DMS53 treated with DMSO at 0.1 percent for 48 hours (cell line): Measurements from ENCODE around the gene STAT5A.
"Not testable (repeated sequence)": the region's sequence is repeated elsewhere in the genome, so short reads cannot be mapped to it uniquely, and the experiment has no call there.

ENCODE experiments used
- DNase-seq: peaks from one replicate; lab custom pipeline; 2025; ENCODE audit not compliant: unreplicated experiment; lab: John Stamatoyannopoulos, UW

STAT5A gene

DNA sequence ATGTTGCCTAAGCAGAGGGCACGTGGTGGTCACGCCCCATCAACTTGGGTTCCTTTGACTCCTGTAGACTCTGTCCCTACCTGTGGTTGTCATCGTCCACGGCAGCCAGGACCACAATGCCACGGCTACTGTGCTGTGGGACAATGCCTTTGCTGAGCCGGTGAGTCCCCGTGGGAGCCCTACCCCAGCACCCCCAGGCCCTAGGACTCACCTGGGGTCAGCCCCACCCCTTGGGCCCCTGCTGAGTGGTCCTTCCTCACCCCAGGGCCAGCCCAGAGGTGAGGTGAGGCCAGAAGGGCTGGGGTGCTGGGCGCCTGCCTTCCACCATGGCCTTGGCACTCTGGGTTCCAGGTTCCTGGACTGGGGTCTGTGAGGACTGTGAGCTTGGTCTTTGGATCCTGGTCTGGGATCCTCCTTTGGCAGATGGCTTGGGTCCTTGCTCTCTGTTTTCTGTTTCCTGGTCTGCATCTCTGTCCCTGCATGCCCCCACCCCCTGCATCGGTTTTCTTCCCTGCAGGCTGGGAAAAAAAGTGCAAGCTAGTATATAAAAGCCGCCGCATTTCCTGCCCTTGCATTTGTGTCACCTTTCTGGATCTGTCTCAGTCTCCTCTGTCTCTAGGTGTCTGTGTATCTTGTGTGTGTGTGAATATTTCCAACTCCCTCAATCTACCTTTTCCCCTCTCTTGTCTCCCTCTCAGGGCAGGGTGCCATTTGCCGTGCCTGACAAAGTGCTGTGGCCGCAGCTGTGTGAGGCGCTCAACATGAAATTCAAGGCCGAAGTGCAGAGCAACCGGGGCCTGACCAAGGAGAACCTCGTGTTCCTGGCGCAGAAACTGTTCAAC lies 17.5 kb downstream of the STAT5A start:
- no peak for DNase-seq

DNA sequence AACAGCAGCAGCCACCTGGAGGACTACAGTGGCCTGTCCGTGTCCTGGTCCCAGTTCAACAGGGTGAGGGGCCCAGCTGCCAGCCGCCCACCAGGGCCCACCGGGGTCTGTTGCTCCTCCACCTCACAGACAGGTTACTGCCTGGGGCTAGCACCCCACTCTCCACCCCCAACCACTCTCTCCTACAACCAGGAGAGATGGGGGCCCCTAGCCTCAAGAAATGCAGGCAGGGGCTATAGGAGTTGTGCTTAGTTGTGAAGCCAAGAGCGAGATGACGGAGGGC lies 18.0 kb downstream of the STAT5A start:
- no peak for DNase-seq

DNA sequence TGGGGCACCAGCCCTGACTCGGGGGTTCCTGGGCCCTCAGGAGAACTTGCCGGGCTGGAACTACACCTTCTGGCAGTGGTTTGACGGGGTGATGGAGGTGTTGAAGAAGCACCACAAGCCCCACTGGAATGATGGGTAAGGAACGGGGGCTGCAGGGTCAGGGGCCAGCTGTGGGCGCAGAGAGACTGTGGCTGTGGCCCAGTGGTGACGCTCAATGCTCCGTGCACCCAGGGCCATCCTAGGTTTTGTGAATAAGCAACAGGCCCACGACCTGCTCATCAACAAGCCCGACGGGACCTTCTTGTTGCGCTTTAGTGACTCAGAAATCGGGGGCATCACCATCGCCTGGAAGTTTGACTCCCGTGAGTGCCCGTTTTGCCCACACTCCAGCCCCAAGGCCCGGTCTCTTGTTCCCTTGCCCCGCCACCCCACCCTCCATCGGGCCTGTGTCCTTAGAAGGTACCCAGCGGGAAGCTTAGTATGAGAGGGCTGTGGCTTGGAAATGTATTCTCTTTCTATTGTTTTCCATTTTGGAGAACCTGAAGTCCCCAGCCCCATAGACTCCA lies 19.1 kb downstream of the STAT5A start:
- DNase-seq = no peak

DNA sequence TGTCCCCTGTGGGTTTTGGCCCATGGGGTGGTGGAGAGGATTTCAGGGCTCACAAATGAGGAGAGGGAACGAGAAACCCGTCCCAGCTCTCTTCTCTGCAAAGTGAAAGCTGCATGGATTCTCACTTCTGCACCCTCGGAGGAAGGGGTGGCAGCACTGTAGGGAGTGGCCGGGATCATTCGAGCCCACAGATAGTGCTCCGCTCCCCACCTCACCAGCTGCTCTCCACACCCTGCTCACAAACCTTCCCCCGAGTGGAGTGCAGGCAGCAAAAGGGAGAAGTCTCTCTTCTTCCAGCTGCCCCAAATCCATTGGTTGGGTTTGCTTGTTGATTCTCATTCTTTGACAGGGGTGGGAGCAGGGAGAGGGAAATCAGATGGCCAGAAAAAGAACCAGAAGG lies 20.1 kb downstream of the STAT5A start:
- DNase-seq = no peak

DNA sequence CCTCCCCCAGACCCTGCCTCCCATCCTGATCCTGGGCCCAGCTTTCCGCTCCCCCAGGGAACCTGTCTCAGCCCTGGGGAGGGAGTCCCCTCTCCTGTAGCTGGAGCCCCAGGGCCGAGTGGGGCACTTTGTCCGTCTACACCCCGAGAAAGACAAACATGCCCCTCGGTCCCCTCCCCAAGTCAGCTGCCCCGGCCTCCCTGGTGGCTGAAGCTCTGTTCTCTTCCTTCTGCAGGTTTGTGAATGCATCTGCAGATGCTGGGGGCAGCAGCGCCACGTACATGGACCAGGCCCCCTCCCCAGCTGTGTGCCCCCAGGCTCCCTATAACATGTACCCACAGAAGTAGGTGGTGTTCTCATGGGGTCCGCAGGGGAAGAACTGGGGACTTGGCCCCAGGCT lies 20.8 kb downstream of the STAT5A start:
- no peak for DNase-seq

DNA sequence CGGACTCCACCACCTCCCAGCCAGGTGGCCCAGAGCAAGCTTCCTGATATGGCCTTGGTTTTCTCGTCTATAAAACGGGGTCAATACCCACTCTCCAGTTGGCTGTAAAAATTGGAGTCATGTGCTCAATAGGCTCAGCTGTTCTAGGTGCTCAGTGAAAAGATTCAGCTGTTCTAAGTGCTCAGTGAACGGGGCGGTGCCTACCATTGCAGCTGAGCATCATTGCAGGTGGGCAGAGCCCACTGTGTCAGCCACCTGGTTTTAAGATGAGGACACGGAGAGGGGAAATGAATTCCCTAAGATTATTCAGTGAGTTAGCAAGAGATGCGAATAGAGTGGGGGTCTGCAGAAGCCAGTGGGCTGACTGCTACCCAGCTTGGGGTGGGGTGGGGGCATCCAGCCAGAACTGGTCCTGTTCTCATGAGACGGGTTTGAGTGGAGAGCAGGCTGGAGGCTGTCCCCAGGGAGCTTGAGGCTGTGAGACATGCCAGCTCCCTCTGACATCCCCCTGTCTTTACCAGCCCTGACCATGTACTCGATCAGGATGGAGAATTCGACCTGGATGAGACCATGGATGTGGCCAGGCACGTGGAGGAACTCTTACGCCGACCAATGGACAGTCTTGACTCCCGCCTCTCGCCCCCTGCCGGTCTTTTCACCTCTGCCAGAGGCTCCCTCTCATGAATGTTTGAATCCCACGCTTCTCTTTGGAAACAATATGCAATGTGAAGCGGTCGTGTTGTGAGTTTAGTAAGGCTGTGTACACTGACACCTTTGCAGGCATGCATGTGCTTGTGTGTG lies 21.9 kb downstream of the STAT5A start:
- no peak for DNase-seq

DNA sequence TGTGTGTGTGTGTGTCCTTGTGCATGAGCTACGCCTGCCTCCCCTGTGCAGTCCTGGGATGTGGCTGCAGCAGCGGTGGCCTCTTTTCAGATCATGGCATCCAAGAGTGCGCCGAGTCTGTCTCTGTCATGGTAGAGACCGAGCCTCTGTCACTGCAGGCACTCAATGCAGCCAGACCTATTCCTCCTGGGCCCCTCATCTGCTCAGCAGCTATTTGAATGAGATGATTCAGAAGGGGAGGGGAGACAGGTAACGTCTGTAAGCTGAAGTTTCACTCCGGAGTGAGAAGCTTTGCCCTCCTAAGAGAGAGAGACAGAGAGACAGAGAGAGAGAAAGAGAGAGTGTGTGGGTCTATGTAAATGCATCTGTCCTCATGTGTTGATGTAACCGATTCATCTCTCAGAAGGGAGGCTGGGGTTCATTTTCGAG lies 22.5 kb downstream of the STAT5A start:
- no peak for DNase-seq

DNA sequence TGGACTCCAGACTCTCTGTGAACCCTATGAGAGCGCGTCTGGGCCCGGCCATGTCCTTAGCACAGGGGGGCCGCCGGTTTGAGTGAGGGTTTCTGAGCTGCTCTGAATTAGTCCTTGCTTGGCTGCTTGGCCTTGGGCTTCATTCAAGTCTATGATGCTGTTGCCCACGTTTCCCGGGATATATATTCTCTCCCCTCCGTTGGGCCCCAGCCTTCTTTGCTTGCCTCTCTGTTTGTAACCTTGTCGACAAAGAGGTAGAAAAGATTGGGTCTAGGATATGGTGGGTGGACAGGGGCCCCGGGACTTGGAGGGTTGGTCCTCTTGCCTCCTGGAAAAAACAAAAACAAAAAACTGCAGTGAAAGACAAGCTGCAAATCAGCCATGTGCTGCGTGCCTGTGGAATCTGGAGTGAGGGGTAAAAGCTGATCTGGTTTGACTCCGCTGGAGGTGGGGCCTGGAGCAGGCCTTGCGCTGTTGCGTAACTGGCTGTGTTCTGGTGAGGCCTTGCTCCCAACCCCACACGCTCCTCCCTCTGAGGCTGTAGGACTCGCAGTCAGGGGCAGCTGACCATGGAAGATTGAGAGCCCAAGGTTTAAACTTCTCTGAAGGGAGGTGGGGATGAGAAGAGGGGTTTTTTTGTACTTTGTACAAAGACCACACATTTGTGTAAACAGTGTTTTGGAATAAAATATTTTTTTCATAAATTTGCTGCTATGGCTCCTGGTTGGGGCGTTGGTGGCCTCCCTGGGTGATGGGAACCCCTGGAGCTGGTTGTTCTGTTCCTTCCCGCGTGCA lies 23.1 kb downstream of the STAT5A start:
- no peak for DNase-seq

DNA sequence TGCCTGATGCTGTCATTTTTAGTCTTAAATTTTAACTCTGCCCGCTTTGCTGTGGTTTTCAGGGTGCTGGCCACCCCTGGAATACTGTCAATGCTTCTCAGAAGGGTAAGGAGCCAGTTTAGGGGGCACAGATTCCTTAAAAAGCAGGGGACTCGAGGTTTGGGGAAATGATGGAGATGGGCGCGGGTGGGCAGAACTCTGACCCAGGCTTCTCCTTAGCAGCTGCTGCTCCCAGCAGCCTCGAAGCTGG lies 23.7 kb downstream of the STAT5A start:
- no peak for DNase-seq

DNA sequence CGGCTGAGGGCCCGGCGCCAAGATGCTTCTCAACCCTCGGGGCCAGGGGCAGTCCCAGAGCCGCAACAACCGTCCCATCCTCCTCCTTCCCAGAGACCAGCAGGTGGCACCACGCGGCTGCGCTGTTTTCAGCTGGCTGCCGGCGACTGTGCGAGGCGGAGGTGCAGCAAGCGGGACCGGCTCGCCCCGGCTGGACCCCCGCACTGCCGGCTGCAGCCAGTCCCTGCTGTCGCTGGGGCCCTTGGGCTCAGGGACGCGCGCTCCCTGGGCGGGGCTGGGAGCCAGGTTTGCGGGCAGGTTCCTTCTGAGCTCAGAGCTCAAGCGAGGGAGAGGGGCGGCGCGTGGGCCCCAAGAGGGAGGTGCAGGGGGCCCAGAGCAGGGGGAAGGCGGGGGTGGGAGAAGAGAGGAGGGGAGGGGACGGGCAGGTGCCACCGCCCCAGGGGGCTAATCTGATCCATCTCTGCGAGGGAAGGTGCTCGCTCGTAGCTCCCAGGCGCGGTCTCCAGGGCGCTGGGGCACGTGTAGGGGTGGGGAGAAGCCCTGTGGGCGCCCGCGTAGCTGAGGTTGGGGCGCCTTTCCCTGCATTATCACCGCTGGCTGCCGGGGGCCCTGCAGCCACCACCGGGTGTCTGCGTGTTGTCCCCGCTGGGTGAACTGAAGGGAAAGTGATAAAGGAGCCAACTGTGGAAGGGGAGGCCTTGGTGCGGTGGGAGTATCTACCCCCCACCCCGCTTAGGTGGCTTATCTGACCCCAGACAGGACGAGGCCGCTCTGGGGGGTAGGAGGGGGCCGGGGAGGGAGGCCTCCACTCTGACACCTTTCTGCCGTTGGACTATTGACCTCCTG lies 24.2 kb downstream of the STAT5A start:
- DNase-seq = peak; percentile 21

DNA sequence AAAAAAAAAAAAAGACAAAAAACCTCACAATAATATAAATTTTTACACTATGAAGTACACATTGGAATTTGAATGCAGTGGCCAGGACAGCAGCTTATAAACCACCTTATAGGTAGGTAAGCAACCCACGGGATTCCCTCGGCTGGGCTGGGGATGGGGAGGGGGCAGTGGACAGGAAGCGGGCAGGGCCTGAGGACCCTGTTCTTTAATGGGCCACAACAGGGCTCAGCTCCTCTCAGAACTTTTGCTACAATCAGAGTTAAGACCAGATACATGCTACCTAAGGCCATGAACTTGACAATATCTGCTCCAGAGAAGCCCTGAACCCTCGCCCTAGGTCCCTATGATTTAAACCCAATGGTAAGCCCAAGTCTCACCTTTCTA lies 25.1 kb downstream of the STAT5A start:
- DNase-seq = no peak

DNA sequence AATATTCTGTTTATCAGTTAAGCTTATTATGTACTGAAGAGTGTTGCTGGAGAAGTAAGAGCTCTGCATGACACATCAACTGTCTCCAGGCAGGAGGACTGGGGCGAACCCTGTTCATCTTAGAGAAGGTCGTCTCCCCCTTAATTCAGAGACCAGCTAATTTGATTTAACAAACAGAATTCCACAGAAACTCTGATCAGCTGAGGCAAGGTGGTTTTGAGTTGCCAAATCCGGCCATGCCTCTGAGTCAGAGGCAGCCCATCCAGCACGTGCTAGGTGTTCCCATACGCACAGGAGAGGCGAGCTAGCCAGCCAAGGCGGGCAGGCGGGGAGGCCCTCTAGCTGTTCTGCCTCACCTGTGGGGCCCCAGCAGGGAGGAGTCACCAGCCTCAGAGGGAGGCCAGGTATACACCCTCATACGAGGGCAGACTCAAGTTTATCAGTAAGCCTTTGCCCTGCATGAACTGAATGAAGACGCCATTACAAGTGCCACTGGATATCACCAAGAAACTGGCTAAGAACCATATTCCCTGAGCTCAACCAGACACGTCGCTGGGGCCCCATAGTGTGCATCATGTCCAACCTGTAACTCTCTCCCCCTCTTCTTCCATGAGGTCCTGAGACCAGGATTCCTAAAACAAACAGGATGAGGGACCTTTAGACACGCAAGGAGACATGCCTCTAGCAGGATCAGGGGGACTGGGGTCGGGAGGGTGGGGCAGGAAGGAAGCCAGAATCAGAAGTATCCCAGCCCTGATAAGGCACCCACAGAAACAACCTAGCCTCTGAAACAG lies 25.7 kb downstream of the STAT5A start:
- no peak for DNase-seq

DNA sequence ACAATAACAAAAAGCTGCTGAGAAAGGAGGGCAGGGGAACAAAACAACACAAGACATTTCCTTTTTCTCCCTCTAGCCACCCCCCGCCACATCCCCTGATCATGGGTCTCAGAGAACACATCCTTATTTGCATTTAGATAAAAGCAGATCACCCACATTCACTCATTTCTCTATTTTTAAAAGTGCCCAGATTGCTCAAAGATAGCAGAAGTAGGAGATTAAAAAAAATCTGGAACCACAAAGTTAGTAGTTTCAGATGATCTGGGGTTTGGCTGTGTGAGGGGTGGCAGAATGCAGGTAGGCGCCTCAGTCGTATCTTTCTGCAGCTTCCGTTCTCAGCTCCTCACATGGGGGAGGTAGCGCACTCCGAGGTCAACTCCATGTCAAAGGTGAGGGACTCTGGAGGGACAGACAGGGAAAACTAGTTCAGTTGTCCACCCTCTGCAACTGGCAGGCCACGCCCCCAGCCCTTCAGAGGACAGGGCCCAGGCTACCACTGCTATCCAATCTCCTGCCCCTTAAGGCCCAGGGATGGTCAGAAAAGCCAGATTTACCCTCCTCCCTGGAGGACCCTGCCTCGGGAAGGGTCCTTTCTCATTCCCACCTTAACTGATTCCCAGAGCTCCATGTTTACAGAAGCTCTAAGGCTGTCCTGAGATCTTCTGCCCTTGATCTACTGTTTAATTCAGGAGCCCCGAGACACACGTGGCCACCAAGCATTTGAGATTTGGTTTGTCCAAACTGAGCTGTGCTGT lies 27.3 kb downstream of the STAT5A start:
- no peak for DNase-seq

DNA sequence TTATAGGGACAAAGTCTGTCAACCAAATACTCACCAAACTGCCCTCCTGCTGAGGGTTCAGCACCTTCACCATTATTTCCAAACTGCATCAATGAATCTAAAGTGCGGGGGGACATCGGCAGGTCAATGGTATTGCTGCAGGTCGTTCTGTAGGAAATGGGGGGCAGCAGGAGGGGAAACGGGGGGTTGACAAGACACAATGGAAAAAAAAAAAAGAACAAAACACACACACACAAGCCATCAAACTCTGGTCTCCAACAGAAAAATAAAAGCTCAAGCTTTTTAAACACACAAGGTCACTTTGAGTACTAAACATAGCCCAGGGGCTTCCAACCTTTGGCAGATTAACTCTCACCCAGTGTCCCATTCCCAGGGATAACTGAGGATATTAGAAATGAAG lies 28.5 kb downstream of the STAT5A start:
- no peak for DNase-seq

DNA sequence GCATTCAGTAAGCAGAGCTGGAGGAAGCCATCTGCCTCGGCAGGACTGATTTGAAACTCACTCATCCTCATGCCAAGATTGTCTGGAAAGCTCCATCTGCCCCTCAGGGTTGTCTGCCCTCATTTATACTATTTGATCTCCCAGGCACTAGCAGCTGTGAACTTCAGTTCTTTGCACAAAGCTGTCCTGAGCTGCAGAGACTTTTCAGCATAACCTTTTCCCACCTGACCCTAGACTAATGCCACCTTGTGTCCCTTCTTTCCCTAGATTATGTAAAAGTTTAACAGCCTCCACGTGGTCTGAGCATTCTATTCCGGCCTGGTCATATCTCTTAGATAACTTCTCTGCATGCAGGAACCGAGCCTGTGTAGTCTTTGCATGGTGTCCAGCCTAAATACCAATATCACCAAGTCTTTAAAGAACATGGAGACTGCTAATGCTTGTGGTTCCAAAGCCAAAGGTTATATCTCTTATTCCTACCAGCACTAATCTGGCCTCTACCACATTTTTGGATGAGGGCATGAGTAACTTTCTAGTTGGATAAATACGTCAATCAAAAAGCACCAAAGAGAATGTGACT lies 29.1 kb downstream of the STAT5A start:
- no peak for DNase-seq

DNA sequence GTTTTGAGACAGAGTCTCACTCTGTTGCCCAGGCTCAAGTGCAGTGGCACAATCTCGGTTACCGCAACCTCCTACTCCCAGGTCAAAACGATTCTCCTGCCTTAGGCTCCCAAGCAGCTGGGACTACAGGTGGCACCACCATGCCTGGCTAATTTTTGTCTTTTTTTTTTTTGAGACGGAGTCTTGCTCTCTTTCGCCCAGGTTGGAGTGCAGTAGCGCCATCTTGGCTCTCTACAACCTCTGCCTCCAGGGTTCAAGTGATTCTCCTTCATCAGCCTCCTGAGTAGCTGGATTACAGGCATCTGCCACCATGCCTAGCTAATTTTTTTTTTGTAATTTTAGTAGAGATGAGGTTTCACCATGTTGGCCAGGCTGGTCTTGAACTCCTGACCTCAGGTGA lies 29.7 kb downstream of the STAT5A start:
- DNase-seq = not testable (repeated sequence)

DNA sequence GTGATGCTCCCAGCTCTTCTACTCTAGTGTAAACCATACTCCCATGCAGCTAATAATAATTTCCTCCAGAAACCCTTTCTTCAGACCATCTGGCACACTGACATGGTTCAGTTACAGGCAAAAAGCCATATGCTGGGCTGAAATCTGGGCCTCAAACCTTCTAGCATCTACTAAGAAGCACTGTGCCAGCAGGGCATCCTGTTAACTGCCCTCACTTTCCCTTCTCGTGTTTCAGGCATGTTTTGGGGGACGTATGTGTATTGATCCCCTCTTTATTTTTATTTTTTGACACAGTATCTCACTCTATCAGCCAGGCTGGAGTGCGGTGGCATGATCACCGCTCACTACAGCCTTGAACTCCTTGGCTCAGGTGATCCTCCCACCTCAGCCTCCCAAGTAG lies 33.3 kb downstream of the STAT5A start:
- DNase-seq = no peak

DNA sequence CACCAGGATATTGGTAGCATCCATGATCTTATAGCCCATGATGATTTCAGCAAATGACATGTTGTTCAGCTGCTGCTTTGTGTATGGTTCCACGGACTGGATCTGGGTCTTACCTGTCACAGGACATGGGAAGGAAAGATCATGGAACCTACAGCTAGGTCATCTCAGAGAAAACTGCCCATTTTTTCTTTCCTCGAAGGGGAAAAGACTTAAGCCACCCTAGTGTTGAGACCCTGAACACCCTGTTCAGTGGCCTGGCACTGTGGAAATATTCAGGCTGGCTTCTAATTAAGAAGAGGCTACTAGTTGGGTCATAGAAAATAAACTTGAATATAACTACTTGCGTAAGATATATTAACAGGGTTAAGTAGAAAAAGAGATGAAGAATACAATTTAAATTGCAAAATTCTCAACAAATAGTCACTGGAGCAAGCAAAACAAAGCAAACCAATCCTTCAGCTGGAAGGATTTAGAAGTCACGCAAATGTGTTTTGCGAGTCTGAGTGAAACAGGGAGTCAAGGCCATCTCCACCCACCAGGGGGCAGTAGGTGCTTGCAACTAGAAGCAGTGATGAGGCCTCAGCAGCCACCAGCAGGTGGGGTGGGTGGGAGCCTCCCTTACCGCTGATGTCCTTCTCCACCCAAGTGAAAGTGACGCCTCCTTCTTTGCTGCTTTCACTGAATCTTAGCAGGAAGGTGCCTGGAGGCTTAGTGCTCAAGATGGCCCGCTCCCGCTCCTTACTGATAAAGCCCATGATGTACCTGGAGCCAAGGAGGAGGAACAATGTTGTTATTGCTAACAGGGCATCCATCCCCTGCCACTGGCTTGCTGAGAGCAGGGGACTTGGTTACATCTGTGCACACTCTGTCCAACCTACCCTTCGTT lies 34.3 kb downstream of the STAT5A start:
- peak; percentile 88 for DNase-seq
